ENCODE results near the gene FGF5. TPM values are rescaled to one million over a fixed set of nuclear protein-coding genes. Genes with fewer than 3 reads are reported as not detected.
A peak's percentile ranks its signal among the peaks of the same experiment; 100 is the strongest.

The FGF5 gene
- total RNA-seq, 1 experiment from 2014 or later = 2.7 TPM

GRCh38 chr4:80335554-80336358 is 69.3 kb downstream of the FGF5 start, which contains the start of gene CFAP299:
CFAP299 (plus strand) TSS chr4:80335730.
- DNase-seq (ENCODE audit: low read depth) = peak; percentile 83

- peak; percentile 36 for DNase-seq (ENCODE audit: low read depth)
These were observed 70.1 kb downstream of the FGF5 start for GRCh38 chr4:80336582-80336981.

DNA sequence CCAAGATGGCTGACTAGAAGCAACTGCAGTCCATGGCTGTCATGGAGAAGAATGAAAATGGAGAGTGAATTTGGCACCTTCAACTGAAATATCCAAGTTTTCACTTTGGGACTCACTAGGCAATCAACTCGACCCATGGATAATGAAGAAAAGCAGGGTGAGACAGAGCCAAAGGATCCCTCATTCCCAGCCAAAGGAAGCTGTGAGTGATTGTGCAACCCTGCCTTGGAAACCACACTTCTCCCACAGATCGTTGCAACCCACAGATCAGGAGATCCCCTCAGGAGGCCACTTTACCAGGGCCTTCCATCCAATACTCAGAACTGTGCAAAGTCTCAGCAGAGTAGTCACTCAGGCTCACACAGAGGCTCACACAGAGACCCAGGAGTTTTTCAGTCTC is 73.6 kb downstream of the FGF5 start:
- DNase-seq (ENCODE audit: low read depth) = peak; percentile 18

Other genes starting within 250 kb of the FGF5 start
- 72.7 and 78.9 TPM in 2 replicates for gene ANTXR2, start 193.4 kb upstream of the FGF5 start, total RNA-seq (2014; rRNA removed; shearing (Covaris generic))
- gene PRDM8, start 69.2 kb upstream of the FGF5 start, total RNA-seq (2014; rRNA removed; shearing (Covaris generic)) = 15.0 and 18.6 TPM in 2 replicates
- gene CFAP299, start 69.1 kb downstream of the FGF5 start, total RNA-seq (2014; rRNA removed; shearing (Covaris generic)) = 0.68 TPM in 1 of 2 replicates, not detected in the other

Measured in HT1080 (cell line).